CD4-positive, alpha-beta T cell treated with Interleukin-12 subunit alpha and Interleukin-12 subunit beta, for 1 hour (primary cell): ENCODE results near the gene EPHA6.

ENCODE experiments used
- DNase-seq: peaks from one replicate; pipeline ENCODE4 v3.0.0-alpha.2; 2020

Gene EPHA6

GRCh38 chr3:97293596-97294131, 479.3 kb downstream of the EPHA6 start:
- no peak for DNase-seq

GRCh38 chr3:97297032-97297431, 482.6 kb downstream of the EPHA6 start:
- no peak for DNase-seq

GRCh38 chr3:97301114-97301513, 486.7 kb downstream of the EPHA6 start:
- DNase-seq: no peak

- DNase-seq: no peak
Measured at GRCh38 chr3:97306226-97306625, 491.8 kb downstream of the EPHA6 start.

- no peak for DNase-seq
Measured at GRCh38 chr3:97338375-97338774, 524.0 kb downstream of the EPHA6 start.

GRCh38 chr3:97340940-97341339, 526.5 kb downstream of the EPHA6 start:
- no peak for DNase-seq

GRCh38 chr3:97347780-97348179, 533.4 kb downstream of the EPHA6 start:
- DNase-seq: no peak

- DNase-seq: no peak
Measured at GRCh38 chr3:97350971-97351370, 536.6 kb downstream of the EPHA6 start.

- DNase-seq: no peak
Measured at GRCh38 chr3:97353176-97353575, 538.8 kb downstream of the EPHA6 start.

GRCh38 chr3:97359977-97360376, 545.6 kb downstream of the EPHA6 start:
- DNase-seq: no peak

GRCh38 chr3:97360804-97361203, 546.4 kb downstream of the EPHA6 start:
- no peak for DNase-seq

GRCh38 chr3:97384583-97384982, 570.2 kb downstream of the EPHA6 start:
- DNase-seq: no peak

GRCh38 chr3:97388774-97389173, 574.4 kb downstream of the EPHA6 start:
- DNase-seq: no peak

GRCh38 chr3:97389936-97390335, 575.5 kb downstream of the EPHA6 start:
- DNase-seq: no peak

GRCh38 chr3:97391167-97391566, 576.8 kb downstream of the EPHA6 start:
- no peak for DNase-seq

- no peak for DNase-seq
Measured at GRCh38 chr3:97409612-97410011, 595.2 kb downstream of the EPHA6 start.

- no peak for DNase-seq
Measured at GRCh38 chr3:97421565-97421964, 607.2 kb downstream of the EPHA6 start.

- no peak for DNase-seq
Measured at GRCh38 chr3:97425002-97425401, 610.6 kb downstream of the EPHA6 start.

GRCh38 chr3:97430601-97431000, 616.2 kb downstream of the EPHA6 start:
- no peak for DNase-seq

- no peak for DNase-seq
Measured at GRCh38 chr3:97432914-97433313, 618.5 kb downstream of the EPHA6 start.

GRCh38 chr3:97438131-97438530, 623.7 kb downstream of the EPHA6 start:
- no peak for DNase-seq

GRCh38 chr3:97439373-97439772, 625.0 kb downstream of the EPHA6 start:
- no peak for DNase-seq

GRCh38 chr3:97464035-97464434, 649.6 kb downstream of the EPHA6 start:
- no peak for DNase-seq

- DNase-seq: no peak
Measured at GRCh38 chr3:97470481-97470880, 656.1 kb downstream of the EPHA6 start.

GRCh38 chr3:97479740-97480139, 665.3 kb downstream of the EPHA6 start:
- DNase-seq: no peak
